ENCODE results near the gene BRIP1.
"Not testable (repeated sequence)": the region's sequence is repeated elsewhere in the genome, so short reads cannot be mapped to it uniquely, and the experiment has no call there.

Gene BRIP1

GRCh38 chr17:61756561-61756960 lies 106.8 kb downstream of the BRIP1 start:
- DNase-seq = no peak

DNA sequence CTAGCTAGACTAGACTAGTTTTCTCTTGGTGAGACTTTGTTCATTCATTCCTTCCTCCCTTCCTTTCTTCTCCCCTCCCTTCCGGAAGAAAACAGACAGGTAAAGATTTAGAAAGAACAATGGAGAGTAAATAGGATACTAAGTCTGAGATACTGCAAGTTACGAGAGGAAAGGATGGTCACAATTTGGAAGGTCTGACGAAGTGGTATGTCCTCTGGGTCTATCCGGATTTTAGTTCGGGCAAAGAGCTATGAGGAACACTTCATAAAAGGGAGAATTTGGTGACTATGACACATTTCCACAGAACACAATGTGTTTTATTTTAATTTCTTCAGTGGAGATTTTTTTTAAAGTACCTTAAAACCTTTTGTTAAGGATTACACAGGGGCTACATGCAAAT lies 107.7 kb downstream of the BRIP1 start:
- DNase-seq = no peak

DNA sequence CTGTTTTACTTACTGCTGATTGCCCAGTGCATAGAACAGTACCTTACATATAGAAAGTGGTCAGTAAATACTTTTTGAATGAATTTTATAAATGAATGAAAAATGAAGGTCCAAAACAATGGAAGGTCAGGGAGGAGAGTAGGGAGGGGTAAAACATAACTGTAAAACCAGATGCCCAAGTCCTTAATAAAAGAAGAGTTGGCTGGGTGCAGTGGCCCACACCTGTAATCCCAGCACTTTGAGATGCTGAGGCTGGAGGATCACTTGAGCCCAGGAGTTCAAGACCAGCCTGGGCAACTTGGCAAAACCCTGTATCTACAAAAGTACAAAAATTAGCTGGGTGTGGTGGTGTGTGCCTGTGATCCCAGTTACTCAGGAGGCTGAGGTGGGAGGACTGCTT lies 108.2 kb downstream of the BRIP1 start:
- DNase-seq = no peak

DNA sequence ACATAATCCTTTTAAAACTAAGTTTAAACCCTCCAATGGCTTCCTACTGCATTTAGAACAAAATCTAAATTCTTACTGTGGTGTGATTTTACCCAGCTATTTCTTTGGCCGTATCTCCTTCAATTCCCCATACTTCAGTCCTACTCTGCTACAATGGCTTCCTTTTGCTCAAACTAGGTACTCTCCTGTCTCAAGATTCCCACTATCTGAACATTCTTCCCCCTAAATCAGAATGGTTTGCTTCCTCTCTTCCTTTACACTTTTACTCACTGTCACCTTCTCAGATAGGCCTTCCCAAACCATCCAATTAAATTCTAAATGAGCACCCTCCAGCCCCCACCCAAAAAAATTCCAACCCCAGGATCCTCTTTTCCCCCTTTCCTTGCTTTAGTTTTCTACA lies 109.2 kb downstream of the BRIP1 start:
- no peak for DNase-seq

GRCh38 chr17:61753696-61754095 lies 109.6 kb downstream of the BRIP1 start:
- no peak for DNase-seq

DNA sequence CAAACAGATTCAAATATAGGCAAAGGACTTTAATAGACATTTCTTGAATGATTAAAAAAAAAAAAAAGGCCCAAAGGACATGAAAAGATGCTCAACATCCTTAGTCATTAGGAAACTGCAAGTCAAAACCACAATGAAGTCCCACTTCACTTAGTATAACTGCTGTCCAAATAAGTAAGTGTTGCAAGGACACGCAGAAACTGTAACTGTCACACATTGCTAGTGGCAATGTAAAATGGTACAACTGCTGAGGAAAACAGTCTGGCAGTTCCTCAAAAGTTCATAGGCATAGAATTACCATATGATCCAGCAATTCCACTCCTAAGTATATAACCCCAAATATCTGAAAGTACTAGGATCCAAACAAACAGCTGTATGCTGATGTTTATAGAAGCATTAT lies 112.7 kb downstream of the BRIP1 start:
- peak; percentile 18 for DNase-seq

DNA sequence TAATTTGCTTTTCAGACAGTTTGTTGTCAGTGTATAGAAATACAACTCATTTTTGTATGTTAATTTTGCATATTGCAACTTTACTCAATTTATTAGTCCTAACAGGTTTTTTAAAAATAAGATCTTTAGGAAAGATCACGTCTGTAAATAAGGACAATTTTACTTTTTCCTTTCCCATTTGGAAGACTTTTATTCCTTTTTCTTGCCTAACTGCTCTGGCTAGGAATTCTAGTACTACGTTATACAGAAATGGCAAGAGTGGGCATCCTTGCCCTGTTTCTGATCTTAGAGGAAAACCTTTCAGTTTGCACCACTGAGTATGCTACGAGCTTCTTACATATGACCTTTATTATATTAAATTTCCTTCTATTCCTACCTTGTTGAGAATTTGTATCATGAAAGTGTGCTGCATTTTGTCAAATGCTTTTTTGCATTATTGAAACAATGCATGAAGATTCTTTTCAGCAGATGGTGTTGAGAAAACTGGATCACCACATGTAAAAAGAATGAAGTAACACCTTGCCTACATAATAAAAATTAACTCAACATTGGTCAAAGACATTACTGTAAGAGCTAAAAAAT lies 113.4 kb downstream of the BRIP1 start:
- no peak for DNase-seq

DNA sequence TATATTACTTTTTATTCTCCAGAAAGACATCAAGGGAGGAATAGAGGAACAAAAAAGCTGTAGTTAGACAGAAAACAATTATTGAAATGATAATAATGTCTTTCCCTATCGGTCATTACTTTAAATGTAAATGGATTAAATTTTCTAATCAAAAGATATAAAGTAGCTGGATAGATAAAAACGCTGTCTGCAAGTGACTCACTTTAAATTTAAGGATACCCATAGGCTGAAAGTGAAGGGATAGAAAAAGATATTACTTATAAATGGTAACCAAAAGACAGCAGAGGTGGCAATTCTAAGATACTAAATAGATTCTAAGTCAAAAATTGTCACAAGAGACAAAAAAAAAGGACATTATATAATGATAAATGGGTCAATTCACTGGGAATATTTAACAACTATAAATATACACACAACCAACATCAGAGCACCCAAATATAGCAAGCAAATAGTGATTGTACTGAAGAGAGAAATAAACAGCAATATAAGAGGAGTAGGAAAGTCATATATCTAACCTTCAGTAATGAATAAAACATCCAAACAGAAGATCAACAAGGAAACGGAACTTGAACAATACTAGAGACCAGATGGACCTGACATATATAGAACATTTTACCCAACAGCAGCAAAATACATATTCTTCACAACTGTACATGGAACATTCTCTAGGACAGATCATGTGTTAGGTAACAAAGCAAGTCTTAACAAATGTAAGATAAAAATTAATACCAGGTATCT lies 116.9 kb downstream of the BRIP1 start:
- no peak for DNase-seq

GRCh38 chr17:61744804-61745203 lies 118.5 kb downstream of the BRIP1 start:
- no peak for DNase-seq

- no peak for DNase-seq
These were observed 119.1 kb downstream of the BRIP1 start for GRCh38 chr17:61744252-61744651.

DNA sequence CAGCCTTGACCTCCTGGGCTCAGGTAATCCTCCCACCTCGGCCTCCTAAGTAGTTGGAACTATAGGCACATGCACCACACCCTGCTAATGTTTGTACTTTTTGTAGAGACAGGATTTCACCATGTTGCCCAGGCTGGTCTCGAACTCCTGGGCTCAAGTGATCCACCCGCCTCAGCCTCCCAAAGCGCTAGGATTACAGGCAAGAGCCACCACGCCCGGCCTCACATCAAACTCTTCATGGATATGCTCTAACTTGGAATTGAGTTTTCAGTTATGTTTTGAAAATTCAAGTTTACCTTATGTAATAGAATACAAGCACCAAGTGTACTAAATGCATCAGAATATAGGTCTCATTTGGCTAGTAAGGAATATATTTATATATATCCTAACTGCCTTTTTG lies 119.6 kb downstream of the BRIP1 start:
- no peak for DNase-seq

DNA sequence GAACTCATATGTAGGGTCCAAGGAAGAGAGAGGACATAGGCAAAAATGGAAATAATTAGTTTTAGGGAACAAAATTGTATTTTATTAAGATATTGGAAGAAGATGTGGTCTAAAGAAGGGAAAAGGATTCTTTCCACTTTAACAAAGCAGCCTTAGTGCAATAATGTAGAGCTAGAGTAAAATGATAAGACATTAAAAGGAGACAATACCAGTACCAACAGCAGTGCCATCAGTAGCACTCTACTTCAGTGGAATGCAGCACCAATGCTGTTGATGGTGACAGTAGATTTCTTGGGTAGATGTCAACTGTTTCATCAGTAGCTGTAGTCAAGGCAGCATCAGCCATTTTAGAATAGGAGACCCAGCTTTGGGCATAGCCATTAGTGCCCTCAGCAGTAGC lies 124.3 kb downstream of the BRIP1 start:
- no peak for DNase-seq

- no peak for DNase-seq
These were observed 125.1 kb downstream of the BRIP1 start for GRCh38 chr17:61738249-61738648.

- no peak for DNase-seq
These were observed 125.5 kb downstream of the BRIP1 start for GRCh38 chr17:61737820-61738219.

- no peak for DNase-seq
These were observed 126.9 kb downstream of the BRIP1 start for GRCh38 chr17:61736438-61736837.

- no peak for DNase-seq
These were observed 127.5 kb downstream of the BRIP1 start for GRCh38 chr17:61735807-61736206.

DNA sequence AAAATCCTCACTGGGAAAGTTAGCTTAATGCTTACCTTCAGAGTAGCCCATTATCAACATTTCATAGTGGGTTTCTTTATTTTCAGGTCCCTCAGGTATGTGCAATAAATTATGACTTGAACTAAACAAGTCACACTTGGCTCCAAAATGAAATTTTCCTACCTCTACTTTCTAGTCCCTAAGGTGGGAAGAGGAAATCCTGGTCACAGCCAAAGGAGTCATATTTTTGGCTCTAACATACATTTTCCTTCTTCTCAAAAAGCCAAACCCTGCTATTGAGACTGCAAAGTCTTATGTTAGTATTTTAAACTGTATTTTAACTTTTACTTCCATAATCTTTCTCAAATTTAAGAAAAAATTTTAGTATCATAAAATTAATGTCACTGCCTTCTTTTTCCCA lies 128.9 kb downstream of the BRIP1 start:
- DNase-seq = no peak

GRCh38 chr17:61734012-61734411 lies 129.3 kb downstream of the BRIP1 start:
- no peak for DNase-seq

GRCh38 chr17:61733021-61733420 lies 130.3 kb downstream of the BRIP1 start:
- no peak for DNase-seq

- no peak for DNase-seq
These were observed 131.2 kb downstream of the BRIP1 start for GRCh38 chr17:61732169-61732568.

DNA sequence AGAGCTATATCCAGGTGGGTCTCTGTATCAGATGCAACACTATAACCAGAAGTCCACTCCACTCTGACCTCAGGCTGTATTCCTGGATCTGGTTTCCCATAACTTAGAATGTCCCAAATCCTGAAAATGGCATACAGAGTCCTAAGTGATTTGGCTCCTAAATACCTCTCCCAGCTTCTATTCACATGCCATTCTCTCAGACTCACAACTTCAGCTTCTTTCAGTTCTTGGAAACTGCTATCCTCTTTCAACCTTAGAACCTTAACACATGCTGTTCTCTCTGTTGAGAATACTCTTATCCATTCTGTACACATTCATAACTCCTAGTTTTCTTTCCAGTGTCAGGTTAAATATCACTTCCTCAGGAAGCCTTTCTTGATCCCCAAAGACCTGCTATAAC lies 132.0 kb downstream of the BRIP1 start:
- DNase-seq = peak; percentile 1

- no peak for DNase-seq
These were observed 133.5 kb downstream of the BRIP1 start for GRCh38 chr17:61729690-61730268.

- no peak for DNase-seq
These were observed 135.0 kb downstream of the BRIP1 start for GRCh38 chr17:61728297-61728836.

GRCh38 chr17:61727798-61728197 lies 135.5 kb downstream of the BRIP1 start:
- not testable (repeated sequence) for DNase-seq

All from fibroblast of skin of scalp (primary cell).